Measurements from ENCODE around the gene WNT3.

WNT3 gene

GRCh38 chr17:46727572-46728348 lies 90.7 kb downstream of the WNT3 start:
- no peak for DNase-seq

- no peak for DNase-seq
Measured at GRCh38 chr17:46726206-46726605, 92.3 kb downstream of the WNT3 start.

- DNase-seq = no peak
Measured at GRCh38 chr17:46722662-46723285, 95.7 kb downstream of the WNT3 start.

- DNase-seq = no peak
Measured at GRCh38 chr17:46720408-46720807, 98.1 kb downstream of the WNT3 start.

GRCh38 chr17:46719891-46720290 lies 98.6 kb downstream of the WNT3 start:
- DNase-seq = no peak

GRCh38 chr17:46717999-46718398 lies 100.5 kb downstream of the WNT3 start:
- no peak for DNase-seq

Data from NCI-H2107 (cell line).